ENCODE measurements around the gene CAGE1. TPM values are rescaled to one million over a fixed set of nuclear protein-coding genes. Genes with fewer than 3 reads are reported as not detected.
A peak's percentile ranks its signal among the peaks of the same experiment; 100 is the strongest.
"Not testable (repeated sequence)": the region's sequence is repeated elsewhere in the genome, so short reads cannot be mapped to it uniquely, and the experiment has no call there.

Gene CAGE1
- total RNA-seq, 1 donor from 2014 or later = 0.19 TPM

DNA sequence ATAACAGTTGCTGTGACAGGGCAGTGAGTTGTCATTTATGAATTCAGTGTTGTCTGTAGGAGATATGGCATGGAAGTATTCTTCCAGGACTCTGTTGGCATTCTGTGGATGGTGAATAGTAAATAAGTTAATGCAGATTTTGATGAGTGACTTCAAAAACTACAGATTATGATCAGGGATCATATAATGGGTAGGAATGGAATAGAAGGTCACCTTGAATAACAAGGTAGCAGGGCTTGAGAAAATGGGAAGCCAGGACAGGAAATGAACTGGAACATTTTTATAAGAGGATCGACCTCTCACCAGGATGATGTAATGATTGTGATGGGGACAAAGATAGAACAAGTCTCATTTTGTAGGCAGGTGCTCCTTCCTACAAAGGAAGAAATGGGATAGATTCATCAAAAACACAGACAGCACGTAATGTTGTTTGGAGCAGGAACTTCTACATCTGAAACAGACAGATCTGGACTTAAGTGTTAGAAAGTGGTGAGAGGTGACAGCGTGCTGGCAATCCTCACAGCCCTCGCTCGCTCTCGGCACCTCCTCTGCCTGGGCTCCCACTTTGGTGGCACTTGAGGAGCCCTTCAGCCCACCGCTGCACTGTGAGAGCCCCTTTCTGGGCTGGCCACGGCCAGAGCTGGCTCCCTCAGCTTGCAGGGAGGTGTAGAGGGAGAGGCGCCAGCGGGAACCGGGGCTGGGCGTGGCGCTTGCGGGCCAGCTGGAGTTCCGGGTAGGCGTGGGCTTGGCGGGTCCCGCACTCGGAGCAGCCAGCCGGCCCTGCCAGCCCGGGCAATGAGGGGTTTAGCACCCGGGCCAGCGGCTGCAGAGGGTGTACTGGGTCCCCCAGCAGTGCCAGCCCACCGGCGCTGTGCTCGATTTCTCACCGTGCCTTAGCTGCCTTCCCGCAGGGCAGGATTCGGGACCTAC is 45.7 kb downstream of the CAGE1 start:
- peak; percentile 82 for DNase-seq (ENCODE audit: extremely low spot score, unreplicated experiment)
- no peaks in the 10 kb centered on the region for H3K9me3 Mint-ChIP-seq (ENCODE audit: unreplicated experiment)
- no peaks in the 10 kb centered on the region for H3K27me3 Mint-ChIP-seq (ENCODE audit: unreplicated experiment)
- H3K36me3 Mint-ChIP-seq (ENCODE audit: unreplicated experiment) = no peaks in the 10 kb centered on the region
- H3K4me1 Mint-ChIP-seq (ENCODE audit: unreplicated experiment) = peaks cover 54% of the 10 kb centered on the region
- no peak overlapping the region for H3K4me3 Mint-ChIP-seq (ENCODE audit: unreplicated experiment)
- TF ChIP-seq, protein P1, sequence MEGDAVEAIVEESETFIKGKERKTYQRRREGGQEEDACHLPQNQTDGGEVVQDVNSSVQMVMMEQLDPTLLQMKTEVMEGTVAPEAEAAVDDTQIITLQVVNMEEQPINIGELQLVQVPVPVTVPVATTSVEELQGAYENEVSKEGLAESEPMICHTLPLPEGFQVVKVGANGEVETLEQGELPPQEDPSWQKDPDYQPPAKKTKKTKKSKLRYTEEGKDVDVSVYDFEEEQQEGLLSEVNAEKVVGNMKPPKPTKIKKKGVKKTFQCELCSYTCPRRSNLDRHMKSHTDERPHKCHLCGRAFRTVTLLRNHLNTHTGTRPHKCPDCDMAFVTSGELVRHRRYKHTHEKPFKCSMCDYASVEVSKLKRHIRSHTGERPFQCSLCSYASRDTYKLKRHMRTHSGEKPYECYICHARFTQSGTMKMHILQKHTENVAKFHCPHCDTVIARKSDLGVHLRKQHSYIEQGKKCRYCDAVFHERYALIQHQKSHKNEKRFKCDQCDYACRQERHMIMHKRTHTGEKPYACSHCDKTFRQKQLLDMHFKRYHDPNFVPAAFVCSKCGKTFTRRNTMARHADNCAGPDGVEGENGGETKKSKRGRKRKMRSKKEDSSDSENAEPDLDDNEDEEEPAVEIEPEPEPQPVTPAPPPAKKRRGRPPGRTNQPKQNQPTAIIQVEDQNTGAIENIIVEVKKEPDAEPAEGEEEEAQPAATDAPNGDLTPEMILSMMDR (IDR thresholded peaks at IDR 0.05) = no peak
- peak overlapping the region; percentile 45 for H3K27ac Mint-ChIP-seq (ENCODE audit: unreplicated experiment)

DNA sequence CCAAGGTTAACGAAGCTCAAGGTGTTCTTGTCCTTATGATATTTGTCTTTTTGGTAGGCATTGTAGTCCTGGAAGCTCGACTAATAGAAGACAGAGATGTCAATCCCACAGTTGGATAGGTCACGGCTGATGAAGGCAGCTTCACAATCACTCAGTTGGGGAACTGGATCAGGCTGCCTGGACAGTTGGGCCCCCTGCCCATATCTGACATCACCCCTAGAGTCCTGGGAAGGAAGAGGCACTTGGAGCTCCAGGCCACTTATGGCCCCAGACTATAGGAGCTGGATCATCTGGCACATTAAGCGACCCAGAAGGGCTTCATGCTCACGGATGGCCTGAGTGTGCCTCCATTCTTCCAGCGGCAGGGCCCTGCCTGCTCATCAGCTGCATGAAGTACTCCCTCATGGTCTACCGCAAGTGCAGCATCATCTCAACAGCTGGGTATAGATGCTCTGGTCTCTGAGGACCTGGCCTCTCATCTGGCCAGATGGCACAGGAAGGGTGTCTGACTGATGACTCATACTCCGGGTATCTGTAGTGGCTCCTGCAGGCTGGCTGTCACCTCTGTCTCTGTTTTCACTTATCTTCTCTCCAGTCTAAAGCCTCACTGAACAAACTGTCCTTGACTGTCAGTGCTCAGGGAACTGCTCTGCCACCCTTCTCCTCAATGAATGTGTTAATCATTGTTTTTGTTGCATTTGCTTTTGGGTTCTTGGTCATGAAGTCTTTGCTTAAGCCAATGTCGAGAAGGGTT is 47.4 kb downstream of the CAGE1 start:
- peak; percentile 42 for DNase-seq (ENCODE audit: extremely low spot score, unreplicated experiment)
- Mint-ChIP-seq H3K27me3 (ENCODE audit: unreplicated experiment) (no peaks in the 10 kb centered on the region), H3K36me3 (ENCODE audit: unreplicated experiment) (no peaks in the 10 kb centered on the region), H3K27ac (ENCODE audit: unreplicated experiment) (peak overlapping the region; percentile 39), H3K9me3 (ENCODE audit: unreplicated experiment) (no peaks in the 10 kb centered on the region), H3K4me1 (ENCODE audit: unreplicated experiment) (peaks cover 38% of the 10 kb centered on the region), H3K4me3 (ENCODE audit: unreplicated experiment) (no peak overlapping the region)
- TF ChIP-seq, protein P1 (IDR thresholded peaks at IDR 0.05) = no peak

DNA sequence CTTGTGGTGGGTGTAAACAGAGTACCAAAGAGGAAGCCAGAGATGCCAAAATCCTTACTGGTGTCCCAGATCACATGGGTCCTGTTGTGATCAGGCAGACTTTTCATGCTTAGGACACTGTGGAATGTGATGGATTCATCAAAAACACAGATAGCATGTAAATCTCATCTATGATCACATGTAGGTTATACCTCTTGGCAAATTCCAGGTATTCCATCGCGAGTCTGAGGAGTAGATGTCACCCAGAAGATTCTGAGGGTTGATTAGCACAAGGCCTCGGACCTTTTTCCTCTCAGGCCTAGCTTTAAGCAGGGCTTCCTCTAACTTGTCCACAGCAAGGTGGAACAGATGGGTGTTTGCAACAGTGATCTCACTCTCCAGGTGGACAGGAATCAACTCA is 48.3 kb downstream of the CAGE1 start:
- Mint-ChIP-seq H3K27ac (ENCODE audit: unreplicated experiment) (no peak overlapping the region), H3K36me3 (ENCODE audit: unreplicated experiment) (no peaks in the 10 kb centered on the region), H3K9me3 (ENCODE audit: unreplicated experiment) (no peaks in the 10 kb centered on the region), H3K4me3 (ENCODE audit: unreplicated experiment) (no peak overlapping the region), H3K27me3 (ENCODE audit: unreplicated experiment) (no peaks in the 10 kb centered on the region), H3K4me1 (ENCODE audit: unreplicated experiment) (peaks cover 32% of the 10 kb centered on the region)
- TF ChIP-seq, protein P1 (IDR thresholded peaks at IDR 0.05) = no peak
- no peak for DNase-seq (ENCODE audit: extremely low spot score, unreplicated experiment)

DNA sequence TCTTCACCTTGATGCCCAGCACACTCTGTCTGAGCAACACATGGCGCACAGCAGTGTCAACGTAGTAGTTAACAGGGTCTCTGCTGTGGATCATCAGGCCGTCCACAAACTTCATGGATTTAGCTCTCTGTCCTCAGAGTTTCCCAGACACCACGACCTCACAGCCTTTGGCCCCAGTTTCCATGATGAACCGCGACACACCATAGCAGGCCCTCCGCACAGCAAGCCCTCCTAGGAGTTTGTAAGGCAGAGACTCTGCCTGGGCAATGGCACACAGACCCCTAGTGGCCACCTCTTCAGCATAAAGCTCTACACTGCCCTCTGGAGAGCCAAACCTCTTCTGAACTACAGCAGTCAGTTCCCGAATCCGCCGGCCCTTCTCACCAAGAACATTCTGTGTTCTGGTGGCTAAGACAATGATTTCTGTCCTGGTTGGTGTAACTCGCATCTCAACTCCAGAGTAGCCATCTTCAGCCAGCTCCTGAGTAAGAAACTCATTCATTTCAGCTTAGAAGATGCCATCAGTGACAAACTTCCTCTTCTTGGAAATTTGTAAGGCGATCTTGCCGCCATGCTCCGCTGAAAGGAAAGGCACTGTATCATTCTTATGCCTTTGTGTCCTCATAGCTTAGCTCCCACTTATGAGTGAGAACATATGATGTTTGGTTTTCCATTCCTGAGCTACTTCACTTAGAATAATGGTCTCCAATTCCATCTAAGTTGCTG is 50.4 kb downstream of the CAGE1 start:
- not testable (repeated sequence) for H3K36me3 Mint-ChIP-seq (ENCODE audit: unreplicated experiment); H3K9me3 Mint-ChIP-seq (ENCODE audit: unreplicated experiment); H3K27me3 Mint-ChIP-seq (ENCODE audit: unreplicated experiment); H3K4me3 Mint-ChIP-seq (ENCODE audit: unreplicated experiment); H3K27ac Mint-ChIP-seq (ENCODE audit: unreplicated experiment)
- TF ChIP-seq, protein P1 (IDR thresholded peaks at IDR 0.05) = peak; percentile 27
- peaks cover 22% of the 10 kb centered on the region for H3K4me1 Mint-ChIP-seq (ENCODE audit: unreplicated experiment)
- DNase-seq (ENCODE audit: extremely low spot score, unreplicated experiment) = peak; percentile 46

Measured in osteocyte (in vitro differentiated cells).